HEK293T (cell line): ENCODE results near the gene SMIM41.

Experiments used
- CTCF ChIA-PET: fragments of 350-600 bp; formaldehyde crosslinking; extraction: SDS; loops from one replicate; lab custom pipeline; 2021; ENCODE audit warnings: antibody characterized with exemption, inconsistent platforms; lab: Yijun Ruan, JAX
- POLR2A ChIA-PET: fragments of 350-600 bp; formaldehyde crosslinking; extraction: SDS; loops from one replicate; lab custom pipeline; 2020; ENCODE audit warnings: antibody characterized with exemption, inconsistent platforms; lab: Yijun Ruan, JAX
- DNase-seq: peaks from one replicate; pipeline ENCODE4 v3.0.0; 2012; ENCODE audit warnings: mixed read lengths; ENCODE audit errors: extremely low spot score
- ARNT ChIP-seq: fragments of 450-650 bp; IDR thresholded peaks from 2 replicates; pipeline ENCODE4 v1.6.1; 2017; ENCODE audit warnings: mild to moderate bottlenecking
- BHLHE40 ChIP-seq: fragments of 450-650 bp; IDR thresholded peaks from 2 replicates; pipeline ENCODE4 v1.6.1; 2016; ENCODE audit warnings: mild to moderate bottlenecking, moderate library complexity, borderline replicate concordance
- CTBP1 ChIP-seq: fragments of 450-650 bp; IDR thresholded peaks from 2 replicates; pipeline ENCODE4 v1.6.1; 2016; ENCODE audit warnings: borderline replicate concordance
- ELF4 ChIP-seq: fragments of 450-650 bp; IDR thresholded peaks from 2 replicates; pipeline ENCODE4 v1.6.1; 2017; ENCODE audit warnings: antibody characterized with exemption
- FOXA1 ChIP-seq: fragments of 450-650 bp; IDR thresholded peaks from 2 replicates; pipeline ENCODE4 v1.6.1; 2016; ENCODE audit warnings: mild to moderate bottlenecking
- FOXK2 ChIP-seq: fragments of 450-650 bp; IDR thresholded peaks from 2 replicates; pipeline ENCODE4 v1.6.1; 2016; ENCODE audit warnings: mild to moderate bottlenecking
- FOXM1 ChIP-seq: fragments of 450-650 bp; IDR thresholded peaks from 2 replicates; pipeline ENCODE4 v1.6.1; 2017; ENCODE audit warnings: mild to moderate bottlenecking, borderline replicate concordance
- HDGF ChIP-seq: fragments of 450-650 bp; IDR thresholded peaks from 2 replicates; pipeline ENCODE4 v1.6.1; 2017; ENCODE audit warnings: antibody characterized with exemption, borderline replicate concordance
- L3MBTL2 ChIP-seq: fragments of 450-650 bp; conservative IDR thresholded peaks from 2 replicates; pipeline ENCODE4 v1.6.1; 2016; ENCODE audit warnings: mild to moderate bottlenecking
- LEF1 ChIP-seq: fragments of 450-650 bp; IDR thresholded peaks from 2 replicates; pipeline ENCODE4 v1.6.1; 2017; ENCODE audit warnings: mild to moderate bottlenecking, borderline replicate concordance
- NFRKB ChIP-seq: fragments of 450-650 bp; IDR thresholded peaks from 2 replicates; pipeline ENCODE4 v1.6.1; 2016; ENCODE audit warnings: mild to moderate bottlenecking, moderate library complexity
- SP1 ChIP-seq: fragments of 450-650 bp; IDR thresholded peaks from 2 replicates; pipeline ENCODE4 v1.6.1; 2017
- SUZ12 ChIP-seq: fragments of 450-650 bp; IDR thresholded peaks from 2 replicates; pipeline ENCODE4 v1.6.1; 2016; ENCODE audit warnings: mild to moderate bottlenecking
- TARDBP ChIP-seq: fragments of 450-650 bp; IDR thresholded peaks from 2 replicates; pipeline ENCODE4 v1.6.1; 2016
- ZNF384 ChIP-seq: fragments of 450-650 bp; IDR thresholded peaks from 2 replicates; pipeline ENCODE4 v1.6.1; 2016
- TF ChIP-seq, protein P1 (sequence below): fragments of 450-650 bp; IDR thresholded peaks from 2 replicates; pipeline ENCODE4 v1.6.1; 2016

The SMIM41 gene

GRCh38 chr12:52053536-52054209 lies 25.8 kb upstream of the SMIM41 start:
- ChIA-PET CTCF (no interaction called here), POLR2A (no interaction called here)
- TF ChIP-seq ELF4 (no peak), ARNT (no peak), BHLHE40 (no peak)
- DNase-seq = no peak

DNA sequence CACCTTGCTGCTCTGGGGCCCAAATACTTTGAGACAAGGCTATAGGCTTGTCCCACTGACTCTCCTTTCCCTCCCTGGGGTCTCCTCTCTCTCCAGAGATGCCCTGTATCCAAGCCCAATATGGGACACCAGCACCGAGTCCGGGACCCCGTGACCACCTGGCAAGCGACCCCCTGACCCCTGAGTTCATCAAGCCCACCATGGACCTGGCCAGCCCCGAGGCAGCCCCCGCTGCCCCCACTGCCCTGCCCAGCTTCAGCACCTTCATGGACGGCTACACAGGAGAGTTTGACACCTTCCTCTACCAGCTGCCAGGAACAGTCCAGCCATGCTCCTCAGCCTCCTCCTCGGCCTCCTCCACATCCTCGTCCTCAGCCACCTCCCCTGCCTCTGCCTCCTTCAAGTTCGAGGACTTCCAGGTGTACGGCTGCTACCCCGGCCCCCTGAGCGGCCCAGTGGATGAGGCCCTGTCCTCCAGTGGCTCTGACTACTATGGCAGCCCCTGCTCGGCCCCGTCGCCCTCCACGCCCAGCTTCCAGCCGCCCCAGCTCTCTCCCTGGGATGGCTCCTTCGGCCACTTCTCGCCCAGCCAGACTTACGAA lies 25.2 kb upstream of the SMIM41 start:
- no peak for TF ChIP-seq SP1
- no peak for TF ChIP-seq NFRKB
- TF ChIP-seq FOXM1 = no peak
- TF ChIP-seq TARDBP = no peak
- TF ChIP-seq LEF1 = no peak
- no peak for TF ChIP-seq ARNT
- no peak for TF ChIP-seq ZNF384
- no peak for TF ChIP-seq FOXK2
- TF ChIP-seq CTBP1 = no peak
- no peak for TF ChIP-seq HDGF
- TF ChIP-seq, protein P1, sequence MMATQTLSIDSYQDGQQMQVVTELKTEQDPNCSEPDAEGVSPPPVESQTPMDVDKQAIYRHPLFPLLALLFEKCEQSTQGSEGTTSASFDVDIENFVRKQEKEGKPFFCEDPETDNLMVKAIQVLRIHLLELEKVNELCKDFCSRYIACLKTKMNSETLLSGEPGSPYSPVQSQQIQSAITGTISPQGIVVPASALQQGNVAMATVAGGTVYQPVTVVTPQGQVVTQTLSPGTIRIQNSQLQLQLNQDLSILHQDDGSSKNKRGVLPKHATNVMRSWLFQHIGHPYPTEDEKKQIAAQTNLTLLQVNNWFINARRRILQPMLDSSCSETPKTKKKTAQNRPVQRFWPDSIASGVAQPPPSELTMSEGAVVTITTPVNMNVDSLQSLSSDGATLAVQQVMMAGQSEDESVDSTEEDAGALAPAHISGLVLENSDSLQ = no peak
- no peak for TF ChIP-seq BHLHE40
- no peak for TF ChIP-seq SUZ12
- no peak for TF ChIP-seq FOXA1
- TF ChIP-seq L3MBTL2 = no peak
- DNase-seq = no peak
- POLR2A ChIA-PET = no interaction called here
- CTCF ChIA-PET = no interaction called here

DNA sequence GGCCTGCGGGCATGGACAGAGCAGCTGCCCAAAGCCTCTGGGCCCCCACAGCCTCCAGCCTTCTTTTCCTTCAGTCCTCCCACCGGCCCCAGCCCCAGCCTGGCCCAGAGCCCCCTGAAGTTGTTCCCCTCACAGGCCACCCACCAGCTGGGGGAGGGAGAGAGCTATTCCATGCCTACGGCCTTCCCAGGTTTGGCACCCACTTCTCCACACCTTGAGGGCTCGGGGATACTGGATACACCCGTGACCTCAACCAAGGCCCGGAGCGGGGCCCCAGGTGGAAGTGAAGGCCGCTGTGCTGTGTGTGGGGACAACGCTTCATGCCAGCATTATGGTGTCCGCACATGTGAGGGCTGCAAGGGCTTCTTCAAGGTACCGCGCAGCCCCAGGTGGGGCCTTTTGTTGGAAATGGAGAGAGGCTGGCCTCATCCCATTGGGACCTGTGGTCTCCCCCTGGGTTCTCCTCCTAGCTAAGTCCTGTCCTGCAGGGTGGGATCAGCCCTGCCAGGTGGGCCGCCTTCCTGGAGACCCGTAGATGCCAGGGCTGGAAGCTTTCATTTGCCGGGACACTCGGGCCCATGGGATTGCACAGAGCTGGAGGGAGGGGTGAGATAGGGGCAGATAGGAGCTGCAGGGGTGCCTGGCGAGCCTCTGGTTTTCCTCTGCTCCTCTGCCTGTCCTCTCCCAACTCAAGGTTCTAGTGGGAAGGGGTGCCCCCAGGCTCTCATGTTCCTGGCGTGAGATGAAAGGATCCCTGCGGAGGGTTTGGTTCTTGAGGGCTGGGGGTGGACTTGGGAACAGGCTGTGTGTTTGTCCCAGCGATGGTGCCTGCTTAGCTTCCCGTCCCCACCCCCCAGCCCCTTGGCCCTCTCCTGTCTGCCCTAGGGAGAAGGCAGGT lies 24.4 kb upstream of the SMIM41 start:
- no peak for DNase-seq
- CTCF ChIA-PET = no interaction called here
- POLR2A ChIA-PET = no interaction called here
- TF ChIP-seq TARDBP (no peak), ELF4 (no peak), FOXA1 (no peak), NFRKB (no peak), FOXK2 (no peak), BHLHE40 (no peak), L3MBTL2 (no peak), LEF1 (no peak), ARNT (no peak), SP1 (no peak), ZNF384 (no peak), FOXM1 (no peak), CTBP1 (no peak), HDGF (no peak), SUZ12 (no peak)
- TF ChIP-seq, protein P1 = no peak

GRCh38 chr12:52055731-52056711 lies 23.5 kb upstream of the SMIM41 start:
- TF ChIP-seq ARNT (no peak), LEF1 (no peak), SP1 (no peak), FOXA1 (no peak), FOXM1 (no peak), ELF4 (no peak), TARDBP (no peak)
- ChIA-PET CTCF (interaction anchor here (1.0 to 1.3 kb wide), 2 partner anchors 14 to 30 kb away, joined by 3 to 5 read pairs; partner anchors contain the start of gene ATG101), POLR2A (no interaction called here)
- no peak for DNase-seq

- POLR2A ChIA-PET = no interaction called here
- no peak for TF ChIP-seq ZNF384
- no peak for TF ChIP-seq HDGF
- no peak for TF ChIP-seq FOXM1
- no peak for TF ChIP-seq L3MBTL2
- TF ChIP-seq ELF4 = no peak
- no peak for TF ChIP-seq FOXK2
- TF ChIP-seq SP1 = no peak
- no peak for TF ChIP-seq SUZ12
- TF ChIP-seq CTBP1 = no peak
- no peak for TF ChIP-seq FOXA1
- CTCF ChIA-PET = interaction anchor here (1.0 to 1.3 kb wide), 2 partner anchors 13 to 31 kb away, joined by 3 to 5 read pairs; partner anchors contain the start of gene ATG101
- DNase-seq = no peak
Measured at GRCh38 chr12:52056801-52057637, 22.5 kb upstream of the SMIM41 start.
